Endothelial cell of umbilical vein (primary cell): ENCODE data around the gene INTS1. TPM values are rescaled to one million over a fixed set of nuclear protein-coding genes. Genes with fewer than 3 reads are reported as not detected.

Experiments
- BruUV-seq: library from RNA; stranded (reverse); fragments of 400-500 nt; replicated peaks from 2 replicates; lab custom pipeline; 2021; lab: Mats Ljungman, UMichigan
- CTCF ChIA-PET: fragments of 300-600, 350-600 bp; sonication (Branson Sonifier 250); formaldehyde crosslinking; loops from one replicate; lab custom pipeline; 2021; ENCODE audit warnings: antibody characterized with exemption, inconsistent platforms; lab: Charles Lee
- POLR2A ChIA-PET: fragments of 300-600, 350-600 bp; sonication (Branson Sonifier 250); formaldehyde crosslinking; loops from one replicate; lab custom pipeline; 2021; ENCODE audit warnings: antibody characterized with exemption, inconsistent platforms; lab: Charles Lee
- DNase-seq: peaks from one replicate; pipeline ENCODE4 v3.0.0-alpha.2; 2011; ENCODE audit warnings: low read depth, low spot score
- FAIRE-seq: peaks from 2 replicates; lab custom pipeline; 2011; peaks lifted over from hg19 to GRCh38; lab: Jason Lieb, UNC
- H2AFZ ChIP-seq: 2 replicates; pipeline ENCODE4 v1.6.0; 2012; ENCODE audit warnings: low read depth, low read length, control low read depth, inconsistent platforms
- H3K27ac ChIP-seq: 2 replicates; pipeline ENCODE4 v1.5.1; 2011; ENCODE audit warnings: low read depth, mild to moderate bottlenecking, control low read depth, low read length, moderate library complexity; ENCODE audit not compliant: insufficient read depth
- H3K27me3 ChIP-seq, 2 experiments: 2 replicates each; pipeline versions ENCODE4 v1.6.0 to v1.6.1; 2011; ENCODE audit warnings: low read length in 2 of 2, mixed read lengths in 1 of 2; ENCODE audit not compliant: control insufficient read depth in 2 of 2, insufficient read depth in 2 of 2
- H3K36me3 ChIP-seq, 2 experiments: 2 replicates in 1 of 2; 3 replicates in 1 of 2; pipeline ENCODE4 v1.5.1; 2011; ENCODE audit warnings: low read length in 2 of 2, mild to moderate bottlenecking in 1 of 2, moderate library complexity in 1 of 2; ENCODE audit not compliant: control insufficient read depth in 2 of 2, insufficient read depth in 2 of 2; ENCODE audit errors: extremely low read depth in 1 of 2
- H3K4me1 ChIP-seq: 3 replicates; pipeline ENCODE4 v1.5.1; 2011; ENCODE audit warnings: mild to moderate bottlenecking, low read length; ENCODE audit not compliant: control insufficient read depth, insufficient read depth; ENCODE audit errors: extremely low read depth
- H3K4me2 ChIP-seq: 2 replicates; pipeline ENCODE4 v1.6.1; 2011; ENCODE audit warnings: low read length, control low read depth, mixed read lengths; ENCODE audit not compliant: insufficient read depth
- H3K4me3 ChIP-seq, 3 experiments: fragments of 200-600 bp in 1 of 3; sonication (generic), shearing (Covaris generic) in 1 of 3; replicated peaks in 1 of 3; 2 replicates each; pipeline ENCODE4 v1.5.1; 2011 to 2016; ENCODE audit warnings: control low read depth in 3 of 3, low read length in 3 of 3, mild to moderate bottlenecking in 2 of 3, inconsistent platforms in 1 of 3, low read depth in 1 of 3, moderate library complexity in 1 of 3; ENCODE audit not compliant: insufficient read depth in 1 of 3
- H3K79me2 ChIP-seq: 2 replicates; pipeline ENCODE4 v1.6.0; 2012; ENCODE audit warnings: low read length, inconsistent platforms; ENCODE audit not compliant: control insufficient read depth, insufficient read depth
- H3K9ac ChIP-seq: replicated peaks from 2 replicates; pipeline ENCODE3; 2011; ENCODE audit warnings: low read length, control low read depth; ENCODE audit not compliant: insufficient read depth; ENCODE audit errors: extremely low read depth
- H3K9me1 ChIP-seq: replicated peaks from 3 replicates; pipeline ENCODE4 v1.6.0; 2011; ENCODE audit warnings: mild to moderate bottlenecking, low read length; ENCODE audit not compliant: control insufficient read depth, insufficient read depth; ENCODE audit errors: extremely low read depth
- H3K9me3 ChIP-seq: replicated peaks from 2 replicates; pipeline ENCODE4 v1.5.1; 2012; ENCODE audit warnings: low read length, inconsistent platforms; ENCODE audit not compliant: control insufficient read depth, insufficient read depth
- H4K20me1 ChIP-seq: replicated peaks from 2 replicates; pipeline ENCODE3; 2011; ENCODE audit warnings: mild to moderate bottlenecking, low read length; ENCODE audit not compliant: control insufficient read depth, insufficient read depth; ENCODE audit errors: extremely low read depth
- CTCF ChIP-seq, 2 donors: IDR thresholded peaks; 1 replicate in 1 of 2; 2 replicates in 1 of 2; pipeline ENCODE4 v1.5.1; 2011; ENCODE audit warnings: low read length in 2 of 2, mild to moderate bottlenecking in 2 of 2, moderate library complexity in 2 of 2, control low read depth in 1 of 2, inconsistent platforms in 1 of 2, low read depth in 1 of 2; ENCODE audit not compliant: insufficient read depth in 1 of 2; ENCODE audit errors: extremely low read depth in 1 of 2
- EZH2 ChIP-seq: IDR thresholded peaks from 2 replicates; pipeline ENCODE4 v1.6.1; 2012; ENCODE audit warnings: borderline replicate concordance, low read depth, mild to moderate bottlenecking, moderate library complexity, low read length, inconsistent platforms; ENCODE audit not compliant: severe bottlenecking
- FOS ChIP-seq: IDR thresholded peaks from 2 replicates; pipeline ENCODE4 v1.6.1; 2011; ENCODE audit warnings: mild to moderate bottlenecking, low read length, moderate library complexity, borderline replicate concordance; ENCODE audit not compliant: insufficient read depth
- GATA2 ChIP-seq: IDR thresholded peaks from 2 replicates; pipeline ENCODE4 v1.7.0; 2011; ENCODE audit warnings: low read depth, mild to moderate bottlenecking, moderate library complexity, mixed read lengths, low read length; ENCODE audit not compliant: insufficient read length, insufficient read depth
- JUN ChIP-seq: IDR thresholded peaks from 2 replicates; pipeline ENCODE4 v1.6.1; 2011; ENCODE audit warnings: borderline replicate concordance, low read depth; ENCODE audit not compliant: insufficient read length, insufficient read depth
- MAX ChIP-seq: IDR thresholded peaks from 2 replicates; pipeline ENCODE4 v1.6.1; 2011; ENCODE audit not compliant: insufficient read depth, insufficient read length
- MYC ChIP-seq: IDR thresholded peaks from one replicate; pipeline ENCODE4 v1.6.1; 2011; ENCODE audit warnings: mild to moderate bottlenecking, low read depth, low read length
- POLR2A ChIP-seq: IDR thresholded peaks from 2 replicates; pipeline ENCODE4 v1.6.1; 2012; ENCODE audit warnings: low read depth, mild to moderate bottlenecking, control low read depth, low read length
- POLR2AphosphoS5 ChIP-seq: IDR thresholded peaks from 2 replicates; pipeline ENCODE4 v1.6.1; 2012; ENCODE audit warnings: low read depth, mild to moderate bottlenecking, control low read depth, low read length, moderate library complexity; ENCODE audit not compliant: insufficient read depth
- dilution Hi-C: fragments of 300-500 bp; cut with MboI; formaldehyde crosslinking; loops from one replicate; pipeline ENCODE4 v1.15.0; 2019; ENCODE audit warnings: low sequenced_read_pairs; ENCODE audit not compliant: extremely low pct_ligation_motif_present
- intact Hi-C: fragments of 100-400 bp; cut with micrococcal nuclease; formaldehyde crosslinking; loops from one replicate; pipeline ENCODE4 v1.10.0; 2022
- polyA plus RNA-seq, 4 experiments: library from polyadenylated mRNA; depleted of rRNA in 3 of 4; stranded (reverse) in 3 of 4; unstranded in 1 of 4; fragments of >200 nt; gene quantifications; 2 replicates each; pipeline versions ENCODE4 v1.2.1 to v1.2.3, GENCODE V29; 2011 to 2012; ENCODE audit warnings: missing spikeins in 1 of 4
- total RNA-seq: library from RNA; stranded (reverse); gene quantifications from 2 replicates; pipeline ENCODE4 v1.2.3, GENCODE V29; 2021

INTS1 gene
- total and polyA plus RNA-seq, 2 donors (not counting 3 experiments of a cell fraction or from before 2014, with no cell fraction given), result 57.8 to 116 TPM

- DNase-seq, result no peak
- no peaks in the 10 kb centered on the region for H3K9me3 ChIP-seq
- no peaks in the 10 kb centered on the region for H3K79me2 ChIP-seq
- no peak overlapping the region for H3K4me2 ChIP-seq
- no peak for TF ChIP-seq EZH2
- TF ChIP-seq POLR2A, result no peak
- no peak for TF ChIP-seq MYC
- TF ChIP-seq JUN, result no peak
- no peak for TF ChIP-seq GATA2
- no peak for TF ChIP-seq POLR2AphosphoS5
- TF ChIP-seq MAX, result no peak
- TF ChIP-seq FOS, result no peak
- TF ChIP-seq CTCF (IDR thresholded peaks at IDR 0.05; ENCODE audit: extremely low read depth in 1 of 2, insufficient read depth in 1 of 2, low read depth in 1 of 2, low read length in 2 of 2), result no peak
- no TSS peak for BruUV-seq
- H4K20me1 ChIP-seq, result no peaks in the 10 kb centered on the region
- H3K4me1 ChIP-seq, result no peaks in the 10 kb centered on the region
- H3K9ac ChIP-seq, result no peak overlapping the region
- no peak overlapping the region for H2AFZ ChIP-seq
- H3K27me3 ChIP-seq, result no peaks in the 10 kb centered on the region
- H3K27ac ChIP-seq, result no peak overlapping the region
- no peak overlapping the region for H3K4me3 ChIP-seq
- FAIRE-seq, result no peak
- no peaks in the 10 kb centered on the region for H3K9me1 ChIP-seq
- dilution Hi-C loops (no loop called here), intact Hi-C loops (loop anchor here (5.0 kb wide), 1 partner anchor 208 kb away; no protein-coding TSS in a partner anchor)
- POLR2A ChIA-PET, result no interaction called here
- peaks cover 0 to 2% of the 10 kb centered on the region in 2 experiments for H3K36me3 ChIP-seq
- CTCF ChIA-PET, result no interaction called here
Measured at GRCh38 chr7:1434891-1435670, 69.1 kb downstream of the INTS1 start.
